HepG2 (cell line): ENCODE results near the gene ETV2. TPM values are rescaled to one million over a fixed set of nuclear protein-coding genes. Genes with fewer than 3 reads are reported as not detected.

Experiments
- DR1 ChIP-seq: sonication (generic); formaldehyde crosslinking; IDR thresholded peaks from 2 replicates; pipeline ENCODE4 v1.8.0; 2021; ENCODE audit warnings: mild to moderate bottlenecking, missing genetic modification reagents, inconsistent platforms
- GABPB1 ChIP-seq: IDR thresholded peaks from 2 replicates; pipeline ENCODE4 v1.6.1; 2016; ENCODE audit warnings: mild to moderate bottlenecking, missing genetic modification reagents, moderate library complexity, missing compliant biosample characterization
- HNRNPH1 ChIP-seq: fragments of 200-400 bp; formaldehyde crosslinking; optimal IDR thresholded peaks from 2 replicates; pipeline ENCODE3; 2017; ENCODE audit warnings: mild to moderate bottlenecking, low read depth, low read length
- IRF2 ChIP-seq: IDR thresholded peaks from 2 replicates; pipeline ENCODE4 v1.6.1; 2018; ENCODE audit warnings: missing genetic modification reagents, missing compliant biosample characterization
- KLF11 ChIP-seq: IDR thresholded peaks from 2 replicates; pipeline ENCODE4 v1.6.1; 2016; ENCODE audit warnings: missing compliant biosample characterization
- MTF2 ChIP-seq: sonication (generic); formaldehyde crosslinking; IDR thresholded peaks from 2 replicates; pipeline ENCODE4 v1.5.0; 2020; ENCODE audit warnings: missing genetic modification reagents, borderline replicate concordance
- NFE2L2 ChIP-seq: fragments of 150-350 bp; IDR thresholded peaks from 2 replicates; pipeline ENCODE4 v1.6.1; 2014; ENCODE audit warnings: low read length
- PCBP1 ChIP-seq: fragments of 200-400 bp; formaldehyde crosslinking; IDR thresholded peaks from 2 replicates; pipeline ENCODE4 v1.6.1; 2017; ENCODE audit warnings: mild to moderate bottlenecking, low read depth, low read length, borderline replicate concordance
- PPARG ChIP-seq: conservative IDR thresholded peaks from 2 replicates; pipeline ENCODE4 v1.6.1; 2016; ENCODE audit warnings: missing biosample characterization, missing genetic modification reagents
- TGIF2 ChIP-seq: IDR thresholded peaks from 2 replicates; pipeline ENCODE4 v1.6.1; 2016; ENCODE audit warnings: control low read depth, missing compliant biosample characterization
- ZMAT3 ChIP-seq: sonication (generic); formaldehyde crosslinking; conservative IDR thresholded peaks from 2 replicates; pipeline ENCODE4 v1.7.0; 2021; ENCODE audit warnings: missing genetic modification reagents
- ZNF337 ChIP-seq: sonication (generic); formaldehyde crosslinking; IDR thresholded peaks from 2 replicates; pipeline ENCODE4 v1.5.1; 2020; ENCODE audit warnings: missing genetic modification reagents, low read depth, mild to moderate bottlenecking, borderline replicate concordance
- ZNF451 ChIP-seq: sonication (generic); formaldehyde crosslinking; IDR thresholded peaks from 2 replicates; pipeline ENCODE4 v1.5.0; 2020; ENCODE audit warnings: mild to moderate bottlenecking, missing genetic modification reagents
- ZNF577 ChIP-seq: sonication (generic); formaldehyde crosslinking; IDR thresholded peaks from 2 replicates; pipeline ENCODE4 v1.4.0; 2020; ENCODE audit warnings: mild to moderate bottlenecking, low read depth, missing genetic modification reagents, borderline replicate concordance
- ZNF709 ChIP-seq: sonication (generic); formaldehyde crosslinking; IDR thresholded peaks from 2 replicates; pipeline ENCODE4 v1.5.0; 2020; ENCODE audit warnings: mild to moderate bottlenecking, missing genetic modification reagents
- ZNF746 ChIP-seq: sonication (generic); formaldehyde crosslinking; IDR thresholded peaks from 2 replicates; pipeline ENCODE4 v1.8.0; 2022; ENCODE audit warnings: mild to moderate bottlenecking, missing genetic modification reagents
- ZNF780A ChIP-seq: sonication (generic); formaldehyde crosslinking; IDR thresholded peaks from 2 replicates; pipeline ENCODE4 v1.8.0; 2022; ENCODE audit warnings: mild to moderate bottlenecking, missing genetic modification reagents, moderate library complexity
- ZNF839 ChIP-seq: sonication (generic); formaldehyde crosslinking; IDR thresholded peaks from 2 replicates; pipeline ENCODE4 v1.4.0; 2020; ENCODE audit warnings: missing genetic modification reagents, mild to moderate bottlenecking, borderline replicate concordance
- polyA plus RNA-seq, 8 experiments: library from polyadenylated mRNA; depleted of rRNA in 3 of 8; stranded (reverse) in 7 of 8; unstranded in 1 of 8; fragments of >200 nt; fragmentation: Illumina TruSeq in 4 of 8; extraction: Trizol in 4 of 8; gene quantifications; 2 replicates each; pipeline versions ENCODE4 v1.2.1 to v1.2.3, GENCODE V29; 2011 to 2016; ENCODE audit warnings: low read depth in 4 of 8, missing spikeins in 1 of 8, mixed read lengths in 1 of 8; ENCODE audit not compliant: insufficient read depth in 1 of 8
- total RNA-seq, 5 experiments: library from RNA; depleted of rRNA; stranded (reverse); fragments of >200 nt; fragmentation: Illumina TruSeq; extraction: Trizol; gene quantifications; 2 replicates each; pipeline ENCODE4 v1.2.3, GENCODE V29; 2016; ENCODE audit warnings: low read depth in 1 of 5
- TF ChIP-seq, protein P1 (sequence below): fragments of 450-650 bp; IDR thresholded peaks from 2 replicates; pipeline ENCODE4 v1.6.1; 2017
- TF ChIP-seq, protein P2 (sequence below): sonication (generic); formaldehyde crosslinking; IDR thresholded peaks from 2 replicates; pipeline ENCODE4 v1.4.0; 2020; ENCODE audit warnings: mild to moderate bottlenecking, missing genetic modification reagents
- TF ChIP-seq, protein P3 (sequence below): sonication (generic); formaldehyde crosslinking; IDR thresholded peaks from 2 replicates; pipeline ENCODE4 v1.4.0; 2020; ENCODE audit warnings: missing genetic modification reagents

Gene ETV2
- total and polyA plus RNA-seq, 2 of the 13 experiments (the other 11 are each of a cell fraction or from before 2014, with no cell fraction given): 0.07 to 0.20 TPM

DNA sequence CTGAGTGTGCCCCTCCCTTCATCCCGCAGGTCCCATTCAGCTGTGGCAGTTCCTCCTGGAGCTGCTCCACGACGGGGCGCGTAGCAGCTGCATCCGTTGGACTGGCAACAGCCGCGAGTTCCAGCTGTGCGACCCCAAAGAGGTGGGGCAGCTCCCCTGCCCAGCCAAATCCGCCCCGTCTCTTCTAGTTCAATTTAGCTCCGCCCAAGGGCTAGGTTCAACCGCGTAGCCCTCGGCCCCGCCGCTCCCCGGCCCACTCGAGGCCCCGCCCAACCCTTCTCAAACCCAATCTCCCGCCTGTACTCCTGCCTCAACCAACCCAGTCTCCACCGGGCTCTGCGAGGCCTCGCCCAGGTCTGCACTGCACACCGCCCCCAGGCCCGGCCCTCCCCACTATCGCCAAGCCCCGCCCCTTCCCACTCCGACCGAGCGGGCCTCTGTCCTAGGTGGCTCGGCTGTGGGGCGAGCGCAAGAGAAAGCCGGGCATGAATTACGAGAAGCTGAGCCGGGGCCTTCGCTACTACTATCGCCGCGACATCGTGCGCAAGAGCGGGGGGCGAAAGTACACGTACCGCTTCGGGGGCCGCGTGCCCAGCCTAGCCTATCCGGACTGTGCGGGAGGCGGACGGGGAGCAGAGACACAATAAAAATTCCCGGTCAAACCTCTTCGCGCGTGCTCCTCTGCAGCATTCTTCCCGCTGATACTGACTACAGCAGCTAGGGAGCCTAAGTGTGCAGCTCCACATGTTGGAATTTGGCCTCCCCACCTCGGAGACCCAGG, 2.9 kb downstream of the ETV2 start (continued):
- TF ChIP-seq, protein P1, sequence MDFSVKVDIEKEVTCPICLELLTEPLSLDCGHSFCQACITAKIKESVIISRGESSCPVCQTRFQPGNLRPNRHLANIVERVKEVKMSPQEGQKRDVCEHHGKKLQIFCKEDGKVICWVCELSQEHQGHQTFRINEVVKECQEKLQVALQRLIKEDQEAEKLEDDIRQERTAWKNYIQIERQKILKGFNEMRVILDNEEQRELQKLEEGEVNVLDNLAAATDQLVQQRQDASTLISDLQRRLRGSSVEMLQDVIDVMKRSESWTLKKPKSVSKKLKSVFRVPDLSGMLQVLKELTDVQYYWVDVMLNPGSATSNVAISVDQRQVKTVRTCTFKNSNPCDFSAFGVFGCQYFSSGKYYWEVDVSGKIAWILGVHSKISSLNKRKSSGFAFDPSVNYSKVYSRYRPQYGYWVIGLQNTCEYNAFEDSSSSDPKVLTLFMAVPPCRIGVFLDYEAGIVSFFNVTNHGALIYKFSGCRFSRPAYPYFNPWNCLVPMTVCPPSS: no peak
- TF ChIP-seq, protein P2, sequence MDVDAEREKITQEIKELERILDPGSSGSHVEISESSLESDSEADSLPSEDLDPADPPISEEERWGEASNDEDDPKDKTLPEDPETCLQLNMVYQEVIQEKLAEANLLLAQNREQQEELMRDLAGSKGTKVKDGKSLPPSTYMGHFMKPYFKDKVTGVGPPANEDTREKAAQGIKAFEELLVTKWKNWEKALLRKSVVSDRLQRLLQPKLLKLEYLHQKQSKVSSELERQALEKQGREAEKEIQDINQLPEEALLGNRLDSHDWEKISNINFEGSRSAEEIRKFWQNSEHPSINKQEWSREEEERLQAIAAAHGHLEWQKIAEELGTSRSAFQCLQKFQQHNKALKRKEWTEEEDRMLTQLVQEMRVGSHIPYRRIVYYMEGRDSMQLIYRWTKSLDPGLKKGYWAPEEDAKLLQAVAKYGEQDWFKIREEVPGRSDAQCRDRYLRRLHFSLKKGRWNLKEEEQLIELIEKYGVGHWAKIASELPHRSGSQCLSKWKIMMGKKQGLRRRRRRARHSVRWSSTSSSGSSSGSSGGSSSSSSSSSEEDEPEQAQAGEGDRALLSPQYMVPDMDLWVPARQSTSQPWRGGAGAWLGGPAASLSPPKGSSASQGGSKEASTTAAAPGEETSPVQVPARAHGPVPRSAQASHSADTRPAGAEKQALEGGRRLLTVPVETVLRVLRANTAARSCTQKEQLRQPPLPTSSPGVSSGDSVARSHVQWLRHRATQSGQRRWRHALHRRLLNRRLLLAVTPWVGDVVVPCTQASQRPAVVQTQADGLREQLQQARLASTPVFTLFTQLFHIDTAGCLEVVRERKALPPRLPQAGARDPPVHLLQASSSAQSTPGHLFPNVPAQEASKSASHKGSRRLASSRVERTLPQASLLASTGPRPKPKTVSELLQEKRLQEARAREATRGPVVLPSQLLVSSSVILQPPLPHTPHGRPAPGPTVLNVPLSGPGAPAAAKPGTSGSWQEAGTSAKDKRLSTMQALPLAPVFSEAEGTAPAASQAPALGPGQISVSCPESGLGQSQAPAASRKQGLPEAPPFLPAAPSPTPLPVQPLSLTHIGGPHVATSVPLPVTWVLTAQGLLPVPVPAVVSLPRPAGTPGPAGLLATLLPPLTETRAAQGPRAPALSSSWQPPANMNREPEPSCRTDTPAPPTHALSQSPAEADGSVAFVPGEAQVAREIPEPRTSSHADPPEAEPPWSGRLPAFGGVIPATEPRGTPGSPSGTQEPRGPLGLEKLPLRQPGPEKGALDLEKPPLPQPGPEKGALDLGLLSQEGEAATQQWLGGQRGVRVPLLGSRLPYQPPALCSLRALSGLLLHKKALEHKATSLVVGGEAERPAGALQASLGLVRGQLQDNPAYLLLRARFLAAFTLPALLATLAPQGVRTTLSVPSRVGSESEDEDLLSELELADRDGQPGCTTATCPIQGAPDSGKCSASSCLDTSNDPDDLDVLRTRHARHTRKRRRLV: no peak
- TF ChIP-seq HNRNPH1: no peak
- TF ChIP-seq ZMAT3 (CRISPR knock-in tag): 0 out of 2 replicates have a peak, but pooled peaks have one; percentile 15
- peak; percentile 71; the same call in 1 of the 2 replicates for TF ChIP-seq PCBP1
- TF ChIP-seq KLF11: no peak
- TF ChIP-seq, protein P3, sequence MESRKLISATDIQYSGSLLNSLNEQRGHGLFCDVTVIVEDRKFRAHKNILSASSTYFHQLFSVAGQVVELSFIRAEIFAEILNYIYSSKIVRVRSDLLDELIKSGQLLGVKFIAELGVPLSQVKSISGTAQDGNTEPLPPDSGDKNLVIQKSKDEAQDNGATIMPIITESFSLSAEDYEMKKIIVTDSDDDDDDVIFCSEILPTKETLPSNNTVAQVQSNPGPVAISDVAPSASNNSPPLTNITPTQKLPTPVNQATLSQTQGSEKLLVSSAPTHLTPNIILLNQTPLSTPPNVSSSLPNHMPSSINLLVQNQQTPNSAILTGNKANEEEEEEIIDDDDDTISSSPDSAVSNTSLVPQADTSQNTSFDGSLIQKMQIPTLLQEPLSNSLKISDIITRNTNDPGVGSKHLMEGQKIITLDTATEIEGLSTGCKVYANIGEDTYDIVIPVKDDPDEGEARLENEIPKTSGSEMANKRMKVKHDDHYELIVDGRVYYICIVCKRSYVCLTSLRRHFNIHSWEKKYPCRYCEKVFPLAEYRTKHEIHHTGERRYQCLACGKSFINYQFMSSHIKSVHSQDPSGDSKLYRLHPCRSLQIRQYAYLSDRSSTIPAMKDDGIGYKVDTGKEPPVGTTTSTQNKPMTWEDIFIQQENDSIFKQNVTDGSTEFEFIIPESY (CRISPR knock-in tag): no peak
- 0 out of 2 replicates have a peak, but pooled peaks have one; percentile 1 for TF ChIP-seq IRF2 (CRISPR knock-in tag)
- TF ChIP-seq ZNF709 (CRISPR knock-in tag): no peak
- TF ChIP-seq ZNF746 (CRISPR knock-in tag): no peak
- no peak for TF ChIP-seq ZNF839
- TF ChIP-seq ZNF780A (CRISPR knock-in tag): no peak
- no peak for TF ChIP-seq ZNF577 (CRISPR knock-in tag)
- 0 out of 2 replicates have a peak, but pooled peaks have one; percentile 18 for TF ChIP-seq TGIF2 (CRISPR knock-in tag)
- TF ChIP-seq ZNF337 (CRISPR knock-in tag): no peak
- no peak for TF ChIP-seq PPARG (CRISPR knock-in tag)
- TF ChIP-seq DR1: peak; percentile 59; the same call in 1 of the 2 replicates
- peak; percentile 56 for TF ChIP-seq GABPB1 (CRISPR knock-in tag)
- no peak for TF ChIP-seq NFE2L2
- peak; percentile 42; the same call in 1 of the 2 replicates for TF ChIP-seq MTF2
- no peak for TF ChIP-seq ZNF451 (CRISPR knock-in tag)
